C4-2B (cell line): ENCODE measurements around the gene INKA1.

Source experiments
- ZFX ChIP-seq: fragments of 450-650 bp; IDR thresholded peaks from 2 replicates; pipeline ENCODE4 v1.6.1; 2017
- TF ChIP-seq, protein P1 (sequence below): fragments of 450-650 bp; conservative IDR thresholded peaks from 2 replicates; pipeline ENCODE4 v1.5.1; 2017; ENCODE audit warnings: mild to moderate bottlenecking

DNA sequence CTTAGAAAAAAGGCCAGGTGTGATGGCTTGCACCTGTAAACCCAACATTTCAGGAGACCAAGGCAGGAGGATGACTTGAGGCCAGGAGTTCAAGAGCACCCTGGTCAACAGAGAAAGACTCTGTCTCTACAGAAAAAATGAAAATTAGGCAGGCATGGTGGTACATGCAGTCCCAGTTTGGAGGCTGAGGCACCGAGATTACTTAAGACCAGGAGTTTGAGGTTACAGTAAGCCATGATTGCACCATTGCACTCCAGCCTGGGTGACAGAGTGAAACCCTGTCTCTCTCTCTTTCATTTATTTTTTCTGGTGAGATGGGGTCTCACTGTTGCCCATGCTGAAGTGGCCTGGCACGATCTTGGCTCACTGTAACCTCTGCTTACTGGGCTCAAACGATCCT is 41.4 kb upstream of the INKA1 start:
- TF ChIP-seq, protein P1, sequence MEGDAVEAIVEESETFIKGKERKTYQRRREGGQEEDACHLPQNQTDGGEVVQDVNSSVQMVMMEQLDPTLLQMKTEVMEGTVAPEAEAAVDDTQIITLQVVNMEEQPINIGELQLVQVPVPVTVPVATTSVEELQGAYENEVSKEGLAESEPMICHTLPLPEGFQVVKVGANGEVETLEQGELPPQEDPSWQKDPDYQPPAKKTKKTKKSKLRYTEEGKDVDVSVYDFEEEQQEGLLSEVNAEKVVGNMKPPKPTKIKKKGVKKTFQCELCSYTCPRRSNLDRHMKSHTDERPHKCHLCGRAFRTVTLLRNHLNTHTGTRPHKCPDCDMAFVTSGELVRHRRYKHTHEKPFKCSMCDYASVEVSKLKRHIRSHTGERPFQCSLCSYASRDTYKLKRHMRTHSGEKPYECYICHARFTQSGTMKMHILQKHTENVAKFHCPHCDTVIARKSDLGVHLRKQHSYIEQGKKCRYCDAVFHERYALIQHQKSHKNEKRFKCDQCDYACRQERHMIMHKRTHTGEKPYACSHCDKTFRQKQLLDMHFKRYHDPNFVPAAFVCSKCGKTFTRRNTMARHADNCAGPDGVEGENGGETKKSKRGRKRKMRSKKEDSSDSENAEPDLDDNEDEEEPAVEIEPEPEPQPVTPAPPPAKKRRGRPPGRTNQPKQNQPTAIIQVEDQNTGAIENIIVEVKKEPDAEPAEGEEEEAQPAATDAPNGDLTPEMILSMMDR, result no peak
- no peak for TF ChIP-seq ZFX
